ENCODE results near the gene ATP1A3.
"Not testable (repeated sequence)": the region's sequence is repeated elsewhere in the genome, so short reads cannot be mapped to it uniquely, and the experiment has no call there.

The ATP1A3 gene

DNA sequence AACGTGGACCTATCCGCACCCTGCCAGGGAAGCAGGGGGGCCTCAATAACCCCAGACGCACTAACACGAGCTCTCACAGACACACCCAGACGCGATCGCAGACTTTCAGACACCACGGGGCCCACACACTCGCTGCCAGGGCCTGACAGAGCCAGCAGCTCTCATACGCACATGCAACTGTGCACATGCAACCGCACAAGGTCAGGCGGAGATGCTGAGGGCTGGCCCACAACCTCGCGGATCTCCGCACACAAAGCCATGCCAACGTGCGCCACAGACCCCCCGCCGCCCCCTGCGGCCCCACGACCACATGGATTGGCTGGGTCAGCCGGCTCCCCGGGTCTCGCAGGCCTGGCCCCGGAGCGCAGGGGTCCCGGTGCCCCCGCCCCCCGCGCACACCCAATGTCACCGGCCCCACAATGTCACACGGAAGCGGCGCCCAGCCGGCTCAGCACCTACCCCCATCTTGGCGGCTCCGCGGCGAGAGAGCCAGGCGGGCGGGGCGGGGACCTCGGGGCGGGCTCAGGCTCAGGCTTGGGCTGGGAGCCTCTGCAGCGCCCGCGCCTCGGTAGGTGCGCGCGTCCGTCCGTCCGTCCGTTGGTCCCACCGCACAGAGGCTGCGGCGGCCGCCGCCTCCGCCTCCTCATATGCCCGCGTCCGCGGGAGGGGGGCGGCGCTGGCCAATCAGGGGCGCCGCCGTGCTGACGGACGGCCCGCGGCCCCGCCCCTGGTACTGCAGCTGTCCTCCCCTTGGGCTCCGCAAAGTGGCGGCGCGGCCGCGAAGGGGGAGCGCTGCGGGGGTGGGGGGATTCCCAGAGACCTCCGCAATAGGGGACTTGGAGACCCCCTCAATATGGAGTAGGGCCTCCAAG, at the start of gene ATP1A3:
Gene ATP1A3, minus strand, starts transcription at position 619 of the 872 bp plus-strand sequence. Its CDS starts 154 bp downstream, at position 465.
- peak; percentile 32 to 51 for DNase-seq

DNA sequence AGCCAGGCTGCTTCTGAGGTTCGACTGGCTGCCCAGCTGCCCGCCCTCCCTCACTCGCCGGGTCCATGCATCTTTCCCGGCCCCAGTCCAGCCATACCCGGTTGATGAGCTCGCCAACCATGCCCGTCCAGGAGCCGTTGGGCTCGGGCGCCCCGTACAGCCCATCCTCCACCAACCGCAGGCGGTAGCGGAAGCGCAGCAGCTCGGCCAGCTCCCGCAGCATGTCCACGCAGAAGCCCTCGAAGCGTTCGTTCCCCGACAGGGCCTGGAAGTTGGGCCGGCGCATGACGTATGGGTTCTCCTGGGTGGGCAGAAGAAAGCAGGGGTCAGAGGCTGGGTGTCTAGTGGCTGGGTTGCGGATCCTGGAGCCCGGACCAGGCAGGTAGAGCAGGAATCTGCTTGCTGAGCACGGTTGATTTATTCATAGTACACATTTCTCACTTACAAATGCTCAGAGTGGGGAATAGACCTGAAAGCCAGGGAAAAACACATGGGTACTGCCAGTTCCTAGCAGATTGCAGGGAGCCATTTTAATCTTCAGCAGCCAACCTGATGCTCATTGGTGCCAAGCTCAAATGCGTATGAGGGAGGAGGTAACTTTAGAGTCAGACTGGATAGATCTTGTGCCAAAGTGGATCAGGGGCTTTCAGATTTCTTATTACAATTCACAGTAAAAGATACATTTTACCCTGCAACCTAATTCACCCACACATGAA, 48.6 kb upstream of the ATP1A3 start:
- DNase-seq = no peak

DNA sequence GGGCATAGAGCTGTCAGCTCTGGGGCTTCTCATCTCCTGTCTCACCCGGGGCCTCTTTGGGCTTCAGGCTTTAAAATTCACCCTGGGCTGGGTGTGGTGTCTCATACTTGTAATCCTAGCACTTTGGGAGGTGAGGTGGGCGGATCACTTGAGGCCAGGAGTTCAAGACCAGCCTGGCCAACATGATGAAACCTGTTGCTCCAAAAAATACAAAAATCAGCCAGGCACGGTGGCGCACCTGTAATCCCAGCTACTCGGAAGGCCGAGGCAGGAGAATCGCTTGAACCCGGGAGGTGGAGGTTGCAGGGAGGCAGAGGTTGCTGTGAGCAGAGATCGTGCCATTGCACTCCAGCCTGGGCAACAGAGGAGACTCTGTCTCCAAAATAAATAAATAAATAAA, 46.5 kb upstream of the ATP1A3 start:
- DNase-seq = not testable (repeated sequence)

DNA sequence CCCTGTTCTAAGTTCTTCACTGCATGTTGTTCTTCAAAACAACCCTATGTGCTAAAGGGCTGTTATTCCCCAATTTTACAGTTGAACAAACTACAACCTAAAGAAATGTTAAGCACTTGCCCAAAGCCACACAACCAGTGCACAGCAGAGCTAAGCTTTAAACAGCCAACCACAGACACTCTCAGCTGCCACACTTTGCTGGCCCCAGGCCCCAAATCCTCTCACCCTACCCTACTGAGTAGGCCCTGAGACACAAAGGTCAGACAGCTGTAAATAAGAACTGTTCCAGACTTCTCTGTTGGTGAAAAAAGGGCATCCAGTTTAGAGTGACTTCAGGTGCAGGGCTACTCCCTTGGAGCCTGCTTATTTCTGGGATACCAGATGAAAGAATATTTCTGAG, 46.0 kb upstream of the ATP1A3 start:
- no peak for DNase-seq

DNA sequence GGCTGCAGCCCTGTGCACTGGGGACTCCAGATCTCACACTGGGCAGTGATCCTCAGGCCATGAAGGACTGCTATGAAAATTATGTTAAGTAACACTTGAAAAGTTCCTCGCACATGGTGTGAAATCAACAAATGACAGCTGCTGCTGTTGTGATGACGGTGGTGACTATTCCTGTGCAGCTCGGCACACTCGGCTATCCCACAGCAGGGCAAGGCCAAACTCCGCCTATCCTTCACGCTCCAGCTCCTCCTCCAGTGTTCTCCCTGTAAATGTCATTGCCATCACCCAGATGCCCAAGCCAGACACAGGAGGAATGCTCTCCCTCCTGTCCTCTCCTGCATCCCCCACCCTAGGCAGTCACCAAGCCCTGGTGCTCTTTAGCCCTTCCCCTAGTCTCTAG, 44.6 kb upstream of the ATP1A3 start:
- no peak for DNase-seq

DNA sequence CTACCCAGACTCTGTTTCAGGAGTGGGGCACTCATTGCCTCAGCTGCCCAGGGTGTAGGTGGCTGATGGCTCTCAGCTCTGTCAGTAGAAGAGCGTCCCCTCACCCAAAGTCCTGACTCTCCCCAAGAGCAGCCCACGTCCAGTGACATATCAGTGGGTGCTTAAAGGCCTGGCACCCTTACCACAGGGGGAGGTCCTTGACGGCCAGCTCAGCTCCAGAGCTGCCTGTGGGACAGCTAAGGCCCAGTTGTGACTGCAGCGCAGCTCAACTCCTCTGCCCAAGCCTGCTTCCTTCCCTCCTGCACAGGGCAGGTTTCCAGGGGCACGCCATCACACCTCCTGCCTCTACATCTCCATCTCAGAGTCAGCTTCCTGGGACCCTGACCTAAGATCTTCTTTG, 43.6 kb upstream of the ATP1A3 start:
- DNase-seq = no peak

DNA sequence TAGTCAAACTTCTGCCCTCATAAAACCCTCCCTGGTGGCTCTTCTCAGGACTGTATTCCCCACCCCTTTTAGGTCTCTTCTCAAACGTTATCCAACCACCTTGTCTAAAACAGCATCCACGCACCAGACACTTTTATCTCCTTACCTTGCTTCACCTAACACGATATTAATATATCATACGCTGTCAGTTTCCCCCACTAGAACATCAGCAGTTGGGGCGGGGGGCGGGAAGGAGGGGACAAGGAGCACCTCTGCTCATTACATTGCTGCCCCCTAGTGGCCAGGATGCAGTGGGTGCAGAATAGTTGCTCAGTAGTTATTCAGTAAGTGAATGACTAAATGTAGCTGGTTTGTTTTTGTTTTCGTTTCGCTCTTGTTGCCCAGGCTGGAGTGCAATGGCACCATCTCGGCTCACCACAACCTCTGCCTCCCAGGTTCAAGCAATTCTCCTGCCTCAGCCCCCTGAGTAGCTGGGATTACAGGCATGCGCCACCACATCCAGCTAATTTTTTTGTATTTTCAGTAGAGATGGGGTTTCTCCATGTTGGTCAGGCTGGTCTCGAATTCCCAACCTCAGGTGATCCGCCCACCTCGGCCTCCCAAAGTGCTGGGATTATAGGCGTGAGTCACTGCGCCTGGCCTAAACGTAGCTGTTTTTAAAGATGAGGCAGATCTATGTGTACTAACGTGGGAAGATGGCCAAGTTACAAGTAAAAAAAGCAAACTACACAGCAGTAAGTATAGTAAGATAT, 40.8 kb upstream of the ATP1A3 start:
- peak; percentile 60 to 72 for DNase-seq

DNA sequence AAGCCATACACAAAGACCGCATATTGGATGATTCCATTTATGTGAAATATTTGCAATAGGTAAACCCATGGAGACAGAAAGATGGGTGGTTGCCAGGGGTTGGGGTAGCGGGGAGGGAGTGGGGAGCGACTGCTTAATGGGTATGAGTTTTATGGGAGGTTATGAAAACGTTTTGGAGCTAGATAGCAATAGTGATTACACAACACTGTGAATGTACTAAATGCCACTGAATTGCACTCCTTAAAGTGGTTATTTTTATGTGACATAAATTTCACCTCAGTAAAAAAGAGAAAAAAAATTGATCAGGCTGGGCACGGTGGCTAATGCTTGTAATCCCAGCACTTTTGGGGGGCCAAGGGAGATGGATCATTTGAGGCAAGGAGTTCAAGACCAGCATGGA, 39.4 kb upstream of the ATP1A3 start:
- DNase-seq = no peak

DNA sequence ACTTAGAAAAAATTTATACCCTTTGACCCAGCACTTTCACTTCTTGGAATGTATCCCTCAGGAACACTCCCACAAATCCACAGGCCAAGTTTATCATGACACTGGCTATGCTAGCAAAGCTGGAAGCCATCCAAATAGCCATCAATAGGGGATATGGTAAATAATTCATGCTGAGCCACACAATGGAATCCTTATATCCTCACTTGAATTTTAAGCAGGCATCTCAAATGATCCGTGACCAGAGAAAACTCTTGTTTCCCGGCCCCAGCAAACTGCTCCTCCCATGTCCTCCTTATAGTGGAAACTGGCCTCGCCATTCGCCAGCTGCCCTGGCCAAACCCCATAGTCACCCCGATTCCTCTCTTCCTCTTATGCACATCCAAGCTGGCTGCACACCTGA, 38.4 kb upstream of the ATP1A3 start:
- no peak for DNase-seq

DNA sequence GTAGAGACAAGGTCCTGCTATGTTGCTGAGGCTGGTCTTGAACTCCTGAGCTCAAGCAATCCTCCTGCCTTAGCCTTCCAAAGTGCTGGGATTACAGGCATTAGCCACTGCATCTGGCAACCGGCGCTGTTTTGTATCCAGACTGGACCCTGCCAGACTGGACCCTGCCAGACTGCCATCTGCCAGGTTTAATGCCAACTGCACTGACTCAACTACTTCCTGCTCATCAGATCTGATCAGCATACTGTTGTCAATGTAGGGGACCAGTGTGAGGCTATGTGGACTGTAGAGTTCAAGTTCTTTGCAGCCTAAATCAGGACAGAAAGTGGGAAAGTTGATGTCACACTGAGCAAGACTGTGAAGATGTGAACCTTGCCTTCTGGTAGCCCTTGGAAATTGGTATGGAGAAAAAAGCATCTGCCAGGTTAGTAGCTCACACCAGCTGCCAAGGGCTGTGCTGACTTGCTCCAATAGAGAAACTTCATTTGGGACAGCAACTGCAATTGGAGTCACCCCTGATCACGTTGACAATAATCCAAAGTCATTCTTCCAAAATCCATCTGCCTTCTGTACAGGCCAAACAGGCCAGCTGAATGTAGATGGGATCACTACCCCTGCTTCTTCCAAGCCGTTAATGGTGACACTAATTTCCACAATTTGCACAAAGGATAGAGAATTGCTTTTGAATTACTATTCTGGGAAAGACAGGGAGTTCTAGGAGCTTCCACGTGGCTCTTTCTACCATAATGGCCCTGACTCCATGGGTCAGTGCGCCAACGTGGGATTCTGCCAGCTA, 36.8 kb upstream of the ATP1A3 start:
- DNase-seq = no peak

DNA sequence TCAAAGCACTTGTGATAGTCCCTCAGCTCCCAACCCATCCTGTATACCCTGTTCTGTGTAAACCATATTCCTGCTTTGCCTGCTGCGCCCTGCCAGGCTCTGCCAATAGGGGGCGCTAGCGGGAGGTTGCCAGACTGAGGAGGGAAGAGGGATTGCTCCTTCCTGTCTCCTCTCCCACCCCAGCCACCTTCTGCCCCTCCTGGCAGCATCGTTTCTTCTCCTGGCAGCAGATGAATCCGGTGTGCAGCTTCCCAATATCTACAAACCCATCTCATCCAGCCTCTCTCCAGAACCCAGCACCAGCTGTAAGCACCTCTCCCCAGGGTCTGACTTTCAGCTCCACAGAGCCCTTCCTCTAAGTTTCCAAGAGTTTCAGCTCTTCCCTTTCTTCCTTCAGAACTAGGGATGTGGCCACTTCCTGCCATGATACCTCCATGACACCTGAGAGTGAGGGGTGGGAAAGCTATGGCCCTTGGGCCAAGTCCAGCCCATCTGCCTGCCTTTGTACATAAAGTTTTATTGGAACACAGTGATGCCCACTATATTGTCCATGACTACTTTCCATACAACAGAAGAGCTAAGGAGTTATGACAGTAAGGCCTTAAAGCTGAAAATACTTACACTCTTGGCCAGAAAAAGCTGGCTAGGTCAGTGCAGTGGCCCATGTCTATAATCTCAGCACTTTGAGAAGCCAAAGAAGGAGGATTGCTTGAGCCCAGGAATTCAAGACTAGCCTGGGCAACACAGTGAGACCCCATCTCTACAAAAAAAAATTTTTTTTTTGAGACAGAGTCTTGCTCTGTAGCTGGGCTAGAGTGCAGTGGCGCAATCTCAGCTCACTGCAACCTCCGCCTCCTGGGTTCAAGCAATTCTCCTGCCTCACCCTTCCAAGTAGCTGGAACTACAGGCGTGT, 34.5 kb upstream of the ATP1A3 start:
- DNase-seq = peak; percentile 41 to 57

DNA sequence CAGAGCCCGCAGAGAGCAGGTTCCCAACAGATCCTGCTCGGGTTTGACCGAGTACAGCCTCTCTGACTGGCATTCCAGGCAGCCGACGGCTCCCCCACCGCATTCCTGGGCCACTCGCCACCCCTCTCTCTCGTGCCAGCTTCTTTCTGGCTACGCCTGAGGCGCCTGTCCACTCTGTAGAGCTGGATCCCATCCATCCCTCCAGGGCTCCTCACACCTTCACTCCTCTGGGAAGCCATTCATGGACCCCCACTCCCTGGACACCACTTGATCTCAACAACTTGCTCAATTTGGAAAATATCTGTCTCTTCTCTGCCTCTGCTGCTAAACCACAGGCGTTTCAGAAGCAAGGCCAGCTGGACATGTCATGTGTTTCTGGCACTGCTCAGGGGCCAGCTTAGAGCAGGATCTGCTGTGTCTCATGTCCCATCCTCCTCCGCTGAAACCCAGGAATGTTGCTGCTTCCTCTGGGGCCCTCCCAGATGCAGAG, 30.6 kb upstream of the ATP1A3 start:
- no peak for DNase-seq

DNA sequence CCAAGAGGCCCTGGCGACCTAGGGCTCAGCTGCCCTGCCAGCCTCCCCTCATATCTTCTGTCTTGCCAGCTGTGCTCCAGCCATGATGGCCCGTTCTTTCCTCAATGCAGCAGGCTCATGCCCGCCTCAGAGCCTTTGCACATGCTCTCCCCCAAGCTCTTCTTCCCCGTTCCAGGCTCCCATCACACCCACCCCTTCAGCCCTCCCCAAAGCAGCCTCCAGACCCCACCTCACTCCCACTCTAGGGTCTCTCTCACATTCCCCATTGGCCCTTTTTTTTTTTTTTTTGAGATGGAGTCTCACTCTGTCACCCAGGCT, 29.9 kb upstream of the ATP1A3 start:
- no peak for DNase-seq

DNA sequence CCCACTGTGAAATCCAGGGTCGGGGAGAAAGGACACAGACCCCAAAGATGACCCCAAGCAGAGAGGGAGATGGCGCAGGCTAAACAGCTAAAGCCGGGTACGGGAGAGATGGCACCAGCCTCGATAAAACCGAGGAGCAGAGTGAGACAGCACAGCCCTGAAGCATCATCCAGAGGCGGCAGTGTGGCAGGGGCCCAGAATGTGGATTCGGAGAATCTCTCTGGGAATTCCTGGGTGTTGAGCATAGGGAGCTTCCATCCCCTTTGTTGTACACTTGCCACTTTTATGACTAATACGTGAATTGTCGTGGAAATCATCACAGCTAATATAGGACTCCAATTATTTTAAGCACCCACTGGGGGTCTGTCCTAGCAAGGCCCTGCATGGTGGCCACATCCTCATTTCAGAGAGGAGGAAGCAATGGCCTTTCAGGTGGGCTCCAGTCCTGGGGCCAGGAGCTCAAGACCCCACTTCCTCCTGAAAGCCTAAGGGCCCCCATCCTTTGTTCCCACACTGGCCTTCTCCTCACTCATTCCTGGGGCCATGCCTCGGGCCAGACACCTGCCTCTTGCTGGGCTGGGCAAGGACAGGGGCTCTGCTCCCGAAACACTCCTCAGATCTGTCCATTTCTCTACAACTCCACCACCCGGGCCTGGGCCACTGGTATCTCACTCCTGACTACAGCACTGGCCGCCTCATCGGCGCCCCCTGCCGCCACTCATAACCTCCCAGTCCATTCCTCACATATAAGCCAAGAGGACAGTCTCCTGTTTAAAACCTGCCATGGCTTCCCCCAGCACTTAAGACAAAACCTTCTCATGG, 29.3 kb upstream of the ATP1A3 start:
- DNase-seq = peak in 1 of 2 donors; percentile 25

DNA sequence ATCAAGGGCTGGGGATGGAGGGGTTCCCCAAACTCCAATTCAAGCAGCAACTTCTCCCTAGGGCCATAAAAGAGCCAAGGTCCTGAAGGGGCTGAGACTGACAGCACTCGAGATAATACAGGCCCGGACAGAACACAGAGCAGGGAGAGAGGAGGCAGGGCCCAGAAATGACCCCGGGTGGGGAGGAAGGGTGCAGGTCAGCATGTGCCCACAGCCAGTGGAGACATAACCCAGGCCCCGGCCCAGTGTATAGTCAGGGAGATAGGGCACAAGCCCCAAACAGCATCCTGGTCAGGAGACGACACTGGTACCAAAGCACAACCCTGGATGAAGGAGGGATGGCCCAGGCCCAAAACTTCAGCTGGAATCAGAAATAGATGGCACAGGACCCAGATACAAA, 28.6 kb upstream of the ATP1A3 start:
- DNase-seq = no peak

DNA sequence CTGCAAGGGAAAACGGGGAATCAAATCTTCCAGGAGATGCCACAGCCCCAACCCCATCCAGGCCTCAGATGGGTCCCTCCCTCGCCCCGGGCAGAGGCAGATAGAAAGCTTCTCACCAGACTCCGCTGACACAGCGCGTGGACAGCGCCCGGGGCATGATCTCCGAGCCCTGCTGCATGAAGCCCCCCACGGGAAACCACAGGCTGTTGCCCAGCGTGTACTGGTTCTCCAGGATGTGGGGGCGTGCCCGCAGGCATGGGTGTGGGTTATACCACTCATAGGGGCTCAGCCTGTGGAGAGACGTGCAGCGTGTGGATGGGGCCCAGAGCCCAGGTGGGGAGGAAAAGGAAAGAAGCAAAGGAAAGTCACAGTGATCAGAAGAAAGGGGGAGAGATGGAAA, 27.2 kb upstream of the ATP1A3 start:
- DNase-seq = no peak

DNA sequence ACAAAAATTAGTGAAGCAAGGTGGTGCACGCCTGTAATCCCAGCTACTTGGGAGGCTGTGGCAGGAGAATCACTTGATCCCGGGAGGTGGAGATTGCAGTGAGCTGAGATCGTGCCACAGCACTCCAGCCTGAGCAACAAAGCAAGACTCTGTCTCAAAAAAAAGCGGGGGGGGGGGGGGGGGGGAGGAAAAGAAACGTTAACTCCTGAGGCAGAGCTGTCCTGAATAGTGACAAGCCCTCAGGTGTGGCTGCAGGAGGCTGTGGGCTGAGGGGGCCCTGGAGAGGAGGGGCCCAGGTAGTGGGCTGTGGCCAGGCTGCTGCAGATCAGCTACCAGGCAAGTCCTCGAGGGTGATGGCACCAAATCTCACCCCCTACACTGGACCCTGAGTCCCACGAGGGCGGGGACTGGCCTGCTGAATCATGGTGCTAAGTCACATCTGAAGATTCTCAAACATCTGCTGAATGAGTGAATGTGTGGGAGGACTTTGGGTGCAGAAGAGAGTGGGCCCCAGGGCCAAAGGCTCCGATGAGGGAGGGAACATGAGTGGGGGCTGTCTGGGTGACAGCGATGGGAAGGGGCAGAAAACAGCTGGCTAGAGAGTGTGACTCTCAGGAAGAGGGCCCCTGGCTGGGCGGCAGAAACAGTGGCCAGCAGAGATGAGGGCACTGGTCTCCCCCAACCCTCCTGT, 24.6 kb upstream of the ATP1A3 start:
- DNase-seq = no peak

DNA sequence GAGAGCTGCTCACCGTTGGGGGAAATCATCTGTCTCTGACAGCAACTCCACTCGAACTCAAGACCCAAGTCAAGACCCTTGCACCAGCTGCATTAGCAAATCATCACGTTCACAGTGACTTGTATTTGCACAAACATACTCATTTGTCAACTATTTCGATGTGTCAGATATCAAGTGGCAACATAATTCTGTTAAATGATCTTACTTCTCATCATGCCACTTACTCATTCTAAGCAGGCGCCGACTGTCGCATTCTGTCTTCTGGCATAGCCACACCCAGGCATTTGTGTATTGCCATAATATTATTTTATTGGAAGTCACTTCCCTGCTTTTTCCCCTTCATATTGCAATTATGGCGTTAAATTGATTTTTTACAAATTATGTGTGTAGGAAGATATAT, 23.0 kb upstream of the ATP1A3 start:
- no peak for DNase-seq

DNA sequence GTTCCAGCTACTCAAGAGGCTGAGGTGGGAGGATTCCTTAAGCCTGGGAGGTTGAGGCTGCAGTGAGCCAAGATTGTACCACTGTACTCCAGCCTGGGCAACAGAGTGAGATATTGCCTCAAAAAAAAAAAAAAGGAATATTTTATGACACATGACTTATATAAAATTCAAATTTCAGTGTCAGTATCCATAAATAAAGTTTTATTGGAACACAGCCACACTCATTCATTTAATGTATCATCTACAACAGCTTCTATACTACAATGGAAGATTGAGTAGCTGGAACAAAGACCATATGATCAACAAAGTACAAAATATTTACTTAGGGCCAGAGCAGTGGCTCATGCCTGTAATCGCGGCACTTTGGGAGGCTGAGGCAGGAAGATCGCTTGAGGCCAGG, 18.7 kb upstream of the ATP1A3 start:
- DNase-seq = not testable (repeated sequence)

Measured in stimulated activated CD4-positive, alpha-beta T cell treated with anti-CD3 and anti-CD28 coated beads, Interleukin-2, amount 100 ng/mL, for 48 hours (primary cell).